ENCODE measurements around the gene NCCRP1. TPM values are rescaled to one million over a fixed set of nuclear protein-coding genes. Genes with fewer than 3 reads are reported as not detected.
"Not testable (repeated sequence)": the region's sequence is repeated elsewhere in the genome, so short reads cannot be mapped to it uniquely, and the experiment has no call there.

NCCRP1 gene
- polyA plus RNA-seq, 1 donor: 1.6 TPM

DNA sequence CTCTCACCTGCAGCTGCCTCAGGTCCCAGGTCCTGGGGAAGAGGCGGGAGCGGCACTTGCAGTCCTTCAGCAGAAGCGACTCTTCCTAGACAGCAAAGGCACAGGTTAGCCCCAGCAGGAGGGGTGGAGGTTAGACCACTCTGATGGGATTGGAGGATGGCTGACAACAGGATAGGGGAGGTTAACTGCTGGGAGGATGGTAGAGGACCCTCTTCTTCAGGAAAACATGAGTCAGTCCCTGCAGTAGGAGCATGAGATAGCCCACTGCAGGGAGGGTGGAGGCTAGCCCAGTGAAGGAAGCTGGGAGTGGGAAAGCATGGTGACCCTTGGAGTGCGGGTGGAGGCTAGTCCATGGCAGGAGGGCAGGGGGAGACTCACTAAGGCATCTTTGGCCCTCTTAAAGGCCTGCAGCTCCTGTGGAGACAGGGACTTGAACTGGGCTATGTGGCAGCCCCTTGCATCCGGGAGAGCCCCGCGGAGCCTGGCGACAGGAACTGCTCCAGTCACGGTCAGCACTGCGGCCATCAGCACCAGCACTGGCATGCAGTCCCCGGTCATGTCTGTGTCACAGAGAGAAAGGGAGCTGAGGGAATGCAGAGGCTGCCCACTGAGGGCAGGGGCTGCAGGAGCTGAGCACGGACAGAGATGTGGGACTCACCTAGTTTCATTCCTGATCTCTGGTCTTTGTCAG lies 47.8 kb downstream of the NCCRP1 start, which contains the start of gene IFNL3:
Gene IFNL3, minus strand, starts transcription at position 597 of the 691 bp plus-strand sequence. Its CDS starts 39 bp downstream, at position 558.
- not testable (repeated sequence) for DNase-seq

- DNase-seq: not testable (repeated sequence)
These were observed 48.4 kb downstream of the NCCRP1 start for GRCh38 chr19:39245166-39245565.

GRCh38 chr19:39246951-39247669 lies 50.3 kb downstream of the NCCRP1 start:
- no peak for DNase-seq

- DNase-seq: no peak
These were observed 51.2 kb downstream of the NCCRP1 start for GRCh38 chr19:39247701-39248664.

DNA sequence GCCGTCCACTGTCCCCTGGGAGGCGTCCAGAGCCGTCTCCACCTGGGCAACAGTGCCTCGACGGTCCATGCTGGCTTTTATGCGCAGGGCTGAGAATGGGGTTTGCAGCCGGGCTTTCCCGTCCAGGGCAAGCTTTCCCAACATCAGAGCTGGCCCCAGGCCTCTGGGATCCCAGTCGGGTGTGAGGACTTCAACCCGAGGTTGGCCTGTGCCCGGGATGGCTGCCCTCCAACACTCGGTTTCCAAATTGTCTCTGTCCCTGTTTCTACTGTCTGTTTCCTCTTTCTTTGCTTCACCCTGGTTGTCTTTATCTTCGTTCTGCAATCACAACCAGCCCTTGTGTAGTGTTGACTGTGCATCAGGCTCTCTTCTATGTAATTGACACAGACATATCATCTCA lies 52.0 kb downstream of the NCCRP1 start, which contains the start of gene IFNL4:
Gene IFNL4, minus strand, starts transcription at position 51 of the 400 bp plus-strand sequence.
- no peak for DNase-seq

DNA sequence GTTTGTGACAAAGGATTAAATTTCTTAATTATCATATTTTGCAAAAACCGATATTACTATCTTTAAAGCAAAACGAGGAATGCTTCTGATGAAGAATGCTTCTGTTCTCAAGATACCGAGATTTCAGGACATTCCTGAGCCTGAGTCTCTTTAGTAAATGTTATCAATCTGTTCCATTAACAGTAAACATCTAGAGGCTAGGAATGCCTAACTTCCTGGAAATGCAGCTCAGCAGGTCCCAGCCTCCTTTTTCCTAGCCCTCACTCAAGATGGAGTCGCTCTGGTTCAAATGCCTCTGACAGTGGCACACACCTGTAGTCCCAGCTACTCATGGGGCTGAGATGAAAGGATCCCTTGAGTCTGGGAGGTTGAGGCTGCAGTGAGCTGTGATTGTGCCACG lies 54.3 kb downstream of the NCCRP1 start:
- no peak for DNase-seq

Other genes starting within 250 kb of the NCCRP1 start
- gene FBXO17, start 221.2 kb upstream of the NCCRP1 start, polyA plus RNA-seq (ENCODE audit: insufficient read length): 88.0 TPM
- gene FBXO27, start 164.4 kb upstream of the NCCRP1 start, polyA plus RNA-seq (ENCODE audit: insufficient read length): 8.4 TPM
- gene ACP7, start 112.6 kb upstream of the NCCRP1 start, polyA plus RNA-seq (ENCODE audit: insufficient read length): 0.78 TPM
- 46.1 TPM for gene PAK4, start 71.2 kb upstream of the NCCRP1 start, polyA plus RNA-seq (ENCODE audit: insufficient read length)
- gene SYCN, start 7.3 kb downstream of the NCCRP1 start, polyA plus RNA-seq (ENCODE audit: insufficient read length): not detected
- gene IFNL3, start 48.0 kb downstream of the NCCRP1 start, polyA plus RNA-seq (ENCODE audit: insufficient read length): not detected
- gene IFNL4, start 51.9 kb downstream of the NCCRP1 start, polyA plus RNA-seq (ENCODE audit: insufficient read length): not detected
- not detected for gene IFNL2, start 71.4 kb downstream of the NCCRP1 start, polyA plus RNA-seq (ENCODE audit: insufficient read length)
- gene IFNL1, start 99.4 kb downstream of the NCCRP1 start, polyA plus RNA-seq (ENCODE audit: insufficient read length): not detected
- gene LRFN1, start 123.9 kb downstream of the NCCRP1 start, polyA plus RNA-seq (ENCODE audit: insufficient read length): 1.2 TPM
- 21.6 TPM for gene GMFG, start 139.1 kb downstream of the NCCRP1 start, polyA plus RNA-seq (ENCODE audit: insufficient read length)
- 112 TPM for gene SAMD4B, start 145.5 kb downstream of the NCCRP1 start, polyA plus RNA-seq (ENCODE audit: insufficient read length)
- gene PAF1, start 194.1 kb downstream of the NCCRP1 start, polyA plus RNA-seq (ENCODE audit: insufficient read length): 69.4 TPM
- gene MED29, start 194.4 kb downstream of the NCCRP1 start, polyA plus RNA-seq (ENCODE audit: insufficient read length): 36.3 TPM
- gene ZFP36, start 209.9 kb downstream of the NCCRP1 start, polyA plus RNA-seq (ENCODE audit: insufficient read length): 31.9 TPM
- gene PLEKHG2, start 215.7 kb downstream of the NCCRP1 start, polyA plus RNA-seq (ENCODE audit: insufficient read length): 118 TPM
- gene RPS16, start 239.0 kb downstream of the NCCRP1 start, polyA plus RNA-seq (ENCODE audit: insufficient read length): 1,072 TPM
- gene SUPT5H, start 248.6 kb downstream of the NCCRP1 start, polyA plus RNA-seq (ENCODE audit: insufficient read length): 150 TPM